ENCODE results near the gene AP1AR. TPM values are rescaled to one million over a fixed set of nuclear protein-coding genes. Genes with fewer than 3 reads are reported as not detected.
"Not testable (repeated sequence)": the region's sequence is repeated elsewhere in the genome, so short reads cannot be mapped to it uniquely, and the experiment has no call there.

Gene AP1AR
- total RNA-seq, 1 donor from 2014 or later: 127 TPM

GRCh38 chr4:112279025-112279881 lies 47.7 kb downstream of the AP1AR start:
- DNase-seq: no peak

GRCh38 chr4:112279882-112280315 lies 48.3 kb downstream of the AP1AR start:
- DNase-seq: no peak

DNA sequence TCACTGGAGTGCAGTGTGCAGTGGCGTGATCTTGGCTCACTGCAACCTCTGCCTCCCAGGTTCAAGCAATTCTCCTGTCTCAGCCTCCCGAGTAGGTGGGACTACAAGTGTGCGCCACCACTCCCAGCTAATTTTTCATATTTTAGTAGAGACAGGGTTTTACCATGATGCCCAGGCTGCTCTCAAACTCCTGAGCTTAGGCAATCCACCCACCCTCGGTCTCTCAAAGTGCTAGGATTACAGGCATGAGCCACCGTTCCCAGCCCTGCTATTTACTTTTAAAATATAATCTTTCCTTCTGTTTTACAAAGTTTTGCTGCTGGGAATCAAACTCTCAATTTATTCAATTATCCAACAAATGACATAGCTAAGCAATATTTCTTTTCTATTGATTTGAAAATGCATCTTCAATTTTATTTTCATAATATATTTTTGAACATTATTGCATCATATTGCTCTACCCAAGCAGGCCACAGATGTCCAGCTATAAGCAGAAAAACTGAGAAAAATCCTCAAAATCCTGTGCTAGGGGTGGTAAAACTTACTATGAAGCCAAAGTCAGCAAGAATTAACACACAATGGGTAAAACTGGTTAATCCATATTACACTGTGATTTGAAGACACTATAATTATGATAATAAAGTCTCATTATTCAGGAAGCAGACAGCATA lies 48.9 kb downstream of the AP1AR start:
- no peak for DNase-seq

DNA sequence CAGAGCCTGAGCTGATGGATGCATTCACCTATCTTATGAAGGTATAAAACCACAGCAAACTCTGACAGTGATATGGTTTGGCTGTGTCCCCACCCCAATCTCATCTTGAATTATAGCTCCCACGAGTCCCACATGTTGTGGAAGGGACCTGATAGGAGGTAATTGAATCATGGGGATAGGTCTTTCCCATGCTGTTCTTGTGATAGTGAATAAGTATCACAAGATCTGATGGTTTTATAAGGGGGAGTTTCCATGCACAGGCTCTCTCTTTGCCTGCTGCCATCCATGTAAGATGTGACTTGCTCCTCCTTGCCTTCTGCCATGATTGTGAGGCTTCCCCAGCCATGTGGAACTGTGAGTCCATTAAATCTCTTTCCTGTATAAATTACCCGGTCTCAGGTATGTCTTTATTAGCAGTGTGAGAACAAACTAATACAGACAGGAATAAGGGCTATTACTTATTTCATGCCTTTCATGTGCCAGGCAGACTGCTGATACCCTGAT lies 50.4 kb downstream of the AP1AR start:
- DNase-seq: not testable (repeated sequence)

DNA sequence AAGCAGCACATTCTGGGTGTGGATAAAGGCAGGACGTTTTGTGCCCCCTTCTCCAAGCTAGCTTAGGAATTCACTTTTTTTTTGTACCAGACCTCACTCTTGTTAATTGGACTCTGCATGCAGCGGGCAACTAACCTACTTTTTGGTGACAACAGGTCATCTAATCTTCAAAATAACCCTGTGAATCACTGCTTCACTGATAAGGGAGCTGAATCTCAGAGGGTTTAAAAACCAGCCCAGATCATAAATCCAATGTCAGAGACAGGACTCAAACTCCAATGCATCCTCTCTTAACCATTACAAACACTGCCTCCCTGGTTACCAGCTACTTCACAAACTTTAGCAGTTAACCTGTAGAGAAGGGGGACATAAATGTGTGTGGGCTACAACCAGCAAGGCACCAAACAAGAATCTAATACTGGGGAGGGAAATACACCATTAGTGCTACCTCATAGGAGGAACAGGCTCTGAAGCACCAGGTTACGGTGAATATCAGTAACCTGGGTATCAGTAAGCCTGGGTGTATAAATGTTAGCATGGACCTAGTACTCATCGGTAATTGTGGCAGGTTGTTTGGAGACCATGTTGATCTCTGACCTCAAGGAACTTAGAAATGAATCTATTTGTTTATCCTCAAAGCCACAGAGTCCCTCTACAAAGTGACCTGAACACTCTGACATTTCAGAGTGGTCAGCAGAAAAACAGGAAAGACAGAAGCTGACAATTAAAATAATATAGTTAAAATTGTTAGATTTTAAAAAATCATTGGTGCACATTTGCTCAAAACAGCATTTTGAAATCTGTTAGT lies 51.5 kb downstream of the AP1AR start:
- DNase-seq: no peak

DNA sequence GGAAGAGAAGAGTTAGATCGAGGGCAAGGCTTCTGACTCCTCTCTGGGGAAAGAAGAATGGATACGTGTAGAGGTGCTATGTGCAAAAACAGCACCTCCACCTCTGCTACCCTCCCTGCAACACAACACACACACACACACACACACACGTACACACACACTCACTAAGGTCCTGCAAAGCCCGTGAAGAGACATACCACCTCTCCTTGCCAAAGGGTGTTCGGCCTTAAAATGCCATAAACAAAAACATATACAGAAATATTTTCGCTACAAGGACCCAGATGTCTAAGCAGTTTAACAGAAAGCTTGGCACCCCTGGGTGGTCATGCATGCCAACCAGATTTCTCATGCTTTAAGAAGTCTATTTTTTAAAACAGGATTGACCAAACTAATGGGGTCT lies 52.6 kb downstream of the AP1AR start:
- no peak for DNase-seq

DNA sequence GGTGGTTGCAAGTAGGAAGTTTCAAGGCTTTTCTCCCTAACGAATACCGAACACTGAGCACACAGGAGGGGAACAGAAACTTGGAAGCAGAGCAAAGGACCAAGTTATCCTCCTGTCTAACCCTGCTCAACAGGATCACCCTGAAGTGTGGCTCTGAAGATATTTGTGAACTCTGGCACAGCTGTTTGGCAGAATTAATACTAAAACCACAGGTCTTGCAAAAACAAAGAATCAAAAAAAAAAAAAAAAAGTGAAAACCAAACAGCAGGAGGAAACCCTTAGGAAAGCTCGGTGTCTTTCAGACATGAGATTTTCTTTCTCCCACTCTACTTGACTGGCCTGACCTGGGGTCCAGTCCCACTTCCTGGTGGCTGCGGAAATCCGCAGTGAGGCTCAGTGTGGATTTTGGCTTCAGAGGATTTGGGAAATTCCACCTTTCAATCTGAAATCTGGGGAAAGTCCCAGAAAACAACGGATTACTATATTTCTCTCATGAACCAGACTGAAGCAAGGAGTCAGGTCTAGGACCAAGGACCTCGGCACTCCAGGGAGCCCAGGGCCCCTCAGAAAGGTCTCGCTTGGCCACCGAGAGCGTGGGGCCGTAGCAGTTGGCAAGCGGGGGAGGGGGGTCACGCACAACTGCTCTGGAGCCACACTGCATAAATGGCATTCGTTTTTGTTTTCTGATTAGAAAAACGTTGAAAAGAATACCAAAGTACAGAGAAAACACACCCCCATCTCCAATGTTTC lies 53.2 kb downstream of the AP1AR start:
- DNase-seq: no peak

GRCh38 chr4:112287258-112287989 lies 55.8 kb downstream of the AP1AR start:
- no peak for DNase-seq

DNA sequence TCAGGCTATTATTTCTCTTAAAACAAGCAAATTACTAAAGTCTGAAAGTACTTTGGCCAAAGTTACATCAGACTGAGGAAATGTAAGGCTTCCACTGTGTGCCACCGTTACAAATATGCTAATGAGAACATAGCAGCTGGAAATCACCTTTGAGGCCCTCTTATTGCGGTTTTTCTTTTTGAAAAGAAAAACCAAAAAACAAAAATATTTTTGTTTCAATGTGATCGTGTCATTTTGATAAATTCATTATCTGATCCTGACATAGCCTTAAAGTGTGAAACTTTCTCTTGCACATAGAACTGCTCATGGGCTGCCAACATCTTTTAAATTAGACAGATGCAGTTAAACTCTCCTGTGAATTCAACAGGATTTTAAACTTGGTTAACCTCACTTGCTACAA lies 56.9 kb downstream of the AP1AR start:
- DNase-seq: no peak

- DNase-seq: no peak
These were observed 58.0 kb downstream of the AP1AR start for GRCh38 chr4:112289407-112290253.

- DNase-seq: no peak
These were observed 58.8 kb downstream of the AP1AR start for GRCh38 chr4:112290341-112290740.

DNA sequence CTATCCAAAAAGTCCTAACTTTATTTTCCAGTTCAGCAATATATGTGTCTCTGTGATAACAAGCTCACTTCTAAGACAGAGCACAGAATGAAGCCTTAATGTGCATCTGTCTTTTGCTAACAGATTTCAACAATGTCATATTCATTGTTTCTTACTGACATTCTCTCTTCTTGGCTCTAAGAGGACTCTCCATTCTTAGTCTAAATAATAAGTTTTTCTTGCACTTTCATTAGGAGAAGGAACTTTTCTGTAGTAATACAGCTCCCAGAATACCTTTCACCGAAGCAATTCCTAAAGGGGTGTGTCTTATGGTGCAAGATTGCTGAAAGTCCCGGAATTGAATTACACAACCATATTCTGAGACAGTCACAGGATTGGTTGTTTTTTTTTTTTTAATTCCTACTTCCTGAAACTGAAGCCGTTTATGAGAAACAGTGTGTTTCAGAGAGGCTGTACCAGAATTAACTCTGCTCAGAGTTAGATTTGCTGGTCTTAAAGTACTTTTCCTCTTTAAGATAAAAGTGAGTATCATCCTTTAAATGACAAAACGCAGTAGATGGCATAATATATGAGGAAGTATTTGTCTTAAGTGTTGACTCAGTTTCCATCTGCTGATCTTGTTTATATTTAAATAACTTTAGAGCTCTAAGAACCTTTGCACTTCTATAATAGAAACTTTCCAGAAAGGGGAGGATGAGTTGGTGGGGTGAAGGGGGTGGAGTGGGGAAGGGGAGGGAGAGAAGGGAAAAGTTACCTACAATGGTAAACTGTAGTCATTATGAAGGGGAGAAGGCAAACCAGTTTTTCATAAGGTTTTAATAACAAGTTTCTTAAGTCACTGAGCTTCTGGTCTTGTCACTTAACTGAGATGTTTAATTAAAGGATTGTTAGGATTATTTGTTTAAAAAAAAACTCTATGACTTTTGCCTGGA lies 65.6 kb downstream of the AP1AR start, which contains the start of gene ALPK1:
ALPK1 (plus strand) TSS at position 421 of the 932 bp plus-strand sequence.
- no peak for DNase-seq

DNA sequence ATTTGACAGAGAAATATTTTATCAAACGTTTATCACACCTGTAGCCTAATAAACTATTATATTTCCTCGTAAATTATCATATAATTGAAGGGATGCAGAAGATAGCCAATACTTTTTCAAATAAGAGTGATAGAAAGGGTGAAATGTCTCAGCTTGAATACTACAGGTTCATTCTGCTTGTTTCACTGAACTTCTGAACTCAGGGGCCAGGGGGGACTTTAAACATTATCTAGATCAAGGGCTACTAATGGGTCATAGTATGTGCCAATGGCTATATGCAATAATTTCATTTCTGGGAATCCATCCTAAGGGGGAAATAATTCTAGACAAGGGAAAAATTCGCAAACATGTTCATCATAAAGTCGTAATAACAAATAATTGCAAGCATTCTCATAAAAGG lies 68.1 kb downstream of the AP1AR start:
- DNase-seq: no peak

- DNase-seq: no peak
These were observed 71.0 kb downstream of the AP1AR start for GRCh38 chr4:112302320-112303274.

DNA sequence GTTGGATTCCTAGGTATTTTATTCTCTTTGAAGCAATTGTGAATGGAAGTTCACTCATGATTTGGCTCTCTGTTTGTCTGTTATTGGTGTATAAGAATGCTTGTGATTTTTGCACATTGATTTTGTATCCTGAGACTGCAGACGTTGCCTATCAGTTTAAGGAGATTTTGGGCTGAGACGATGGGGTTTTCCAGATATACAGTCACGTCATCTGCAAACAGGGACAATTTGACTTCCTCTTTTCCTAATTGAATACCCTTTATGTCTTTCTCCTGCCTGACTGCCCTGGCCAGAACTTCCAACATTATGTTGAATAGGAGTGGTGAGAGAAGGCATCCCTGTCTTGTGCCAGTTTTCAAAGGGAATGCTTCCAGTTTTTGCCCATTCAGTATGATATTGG lies 73.9 kb downstream of the AP1AR start:
- not testable (repeated sequence) for DNase-seq

- DNase-seq: not testable (repeated sequence)
These were observed 77.7 kb downstream of the AP1AR start for GRCh38 chr4:112309263-112309791.

GRCh38 chr4:112311516-112311915 lies 79.9 kb downstream of the AP1AR start:
- no peak for DNase-seq
